GM12891 (cell line): ENCODE results near the gene CHKA.

ENCODE experiments used
- POLR2A ChIP-seq: IDR thresholded peaks from 2 replicates; pipeline ENCODE4 v1.6.1; 2011; ENCODE audit warnings: low read depth, low read length, control low read depth
- POLR2AphosphoS5 ChIP-seq: IDR thresholded peaks from 2 replicates; pipeline ENCODE4 v1.6.1; 2011; ENCODE audit warnings: low read depth, low read length, control low read depth

DNA sequence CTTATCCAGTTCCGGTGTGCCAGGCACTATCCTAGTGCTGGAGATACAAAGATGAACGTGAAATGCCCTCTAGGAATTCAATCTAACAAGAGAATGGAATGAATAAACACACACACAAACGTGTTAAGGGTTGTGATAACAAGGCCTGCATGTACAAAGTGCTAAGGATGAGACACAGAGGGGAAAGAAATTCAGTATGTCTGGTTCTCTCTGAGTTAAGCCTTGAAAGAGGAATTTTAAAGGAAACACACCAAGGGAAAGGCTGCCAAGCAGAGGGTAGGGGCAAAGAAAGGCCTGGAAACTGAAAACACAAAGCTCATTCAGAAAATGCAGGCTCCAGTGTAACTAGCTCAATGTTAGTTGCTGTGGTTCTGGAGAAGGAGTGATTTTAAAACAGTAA is 4.2 kb downstream of the CHKA start:
- TF ChIP-seq POLR2A, result no peak
- TF ChIP-seq POLR2AphosphoS5, result no peak
